ENCODE data around the gene RSPRY1.
A peak's percentile ranks its signal among the peaks of the same experiment; 100 is the strongest.
"Not testable (repeated sequence)": the region's sequence is repeated elsewhere in the genome, so short reads cannot be mapped to it uniquely, and the experiment has no call there.

The RSPRY1 gene

GRCh38 chr16:57185446-57185944, 634 bp upstream of the RSPRY1 start:
- peaks cover 41% of the 10 kb centered on the region for H3K4me1 Mint-ChIP-seq
- no peaks in the 10 kb centered on the region for H3K36me3 Mint-ChIP-seq (ENCODE audit: low read depth)
- no peak for TF ChIP-seq CTCF (IDR thresholded peaks at IDR 0.05; ENCODE audit: unreplicated experiment in 3 of 3)
- H3K27ac Mint-ChIP-seq = peak overlapping the region; percentile 89 to 98 (median 98)
- H3K9me3 Mint-ChIP-seq = peaks cover 2% of the 10 kb centered on the region
- H3K27me3 Mint-ChIP-seq (ENCODE audit: low read depth) = no peaks in the 10 kb centered on the region
- peak overlapping the region; percentile 98 to 99 (median 99) for H3K4me3 Mint-ChIP-seq

GRCh38 chr16:57186872-57187854, 1.0 kb downstream of the RSPRY1 start:
- Mint-ChIP-seq H3K9me3 (peaks cover 2% of the 10 kb centered on the region), H3K4me1 (peaks cover 53% of the 10 kb centered on the region), H3K36me3 (ENCODE audit: low read depth) (peaks cover 3% of the 10 kb centered on the region), H3K27ac (peak overlapping the region; percentile 89 to 98 (median 98)), H3K4me3 (peak overlapping the region; percentile 98 to 99 (median 99)), H3K27me3 (ENCODE audit: low read depth) (no peaks in the 10 kb centered on the region)
- no peak for TF ChIP-seq CTCF (IDR thresholded peaks at IDR 0.05; ENCODE audit: unreplicated experiment in 3 of 3)

- H3K4me3 Mint-ChIP-seq = peak overlapping the region; percentile 98 to 99 (median 99)
These were observed 2.0 kb downstream of the RSPRY1 start for GRCh38 chr16:57187902-57188710.

DNA sequence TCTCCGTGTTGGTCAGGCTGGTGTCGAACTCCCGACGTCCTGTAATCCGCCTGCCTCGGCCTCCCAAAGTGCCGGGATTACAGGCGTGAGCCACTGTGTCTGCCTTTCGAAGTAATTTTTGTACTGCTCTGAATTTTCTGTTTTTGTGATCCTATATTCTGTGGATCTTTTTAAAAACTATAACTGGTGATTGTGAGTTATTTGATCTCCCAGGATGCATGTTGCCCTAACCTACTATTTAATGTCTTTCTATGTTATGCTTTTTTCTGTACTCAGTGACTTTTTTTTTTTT, 2.5 kb downstream of the RSPRY1 start:
- no peak for TF ChIP-seq CTCF (IDR thresholded peaks at IDR 0.05; ENCODE audit: unreplicated experiment in 3 of 3)
- Mint-ChIP-seq H3K36me3 (ENCODE audit: low read depth) (peaks cover 3% of the 10 kb centered on the region), H3K4me1 (peaks cover 58% of the 10 kb centered on the region), H3K27ac (peak overlapping the region in 2 of 3 experiments; percentile 42 to 98), H3K27me3 (ENCODE audit: low read depth) (no peaks in the 10 kb centered on the region), H3K9me3 (peaks cover 2% of the 10 kb centered on the region), H3K4me3 (peak overlapping the region; percentile 78 to 99 (median 81))

More at GRCh38 chr16:57187902-57188710, 2.0 kb downstream of the RSPRY1 start:
- H3K36me3 Mint-ChIP-seq (ENCODE audit: low read depth); H3K9me3 Mint-ChIP-seq; H3K27me3 Mint-ChIP-seq (ENCODE audit: low read depth): not testable (repeated sequence)
- peaks cover 56% of the 10 kb centered on the region for H3K4me1 Mint-ChIP-seq
- peak overlapping the region; percentile 89 to 98 (median 98) for H3K27ac Mint-ChIP-seq

GRCh38 chr16:57189527-57189926, 3.4 kb downstream of the RSPRY1 start:
- not testable (repeated sequence) for H3K27me3 Mint-ChIP-seq (ENCODE audit: low read depth)

DNA sequence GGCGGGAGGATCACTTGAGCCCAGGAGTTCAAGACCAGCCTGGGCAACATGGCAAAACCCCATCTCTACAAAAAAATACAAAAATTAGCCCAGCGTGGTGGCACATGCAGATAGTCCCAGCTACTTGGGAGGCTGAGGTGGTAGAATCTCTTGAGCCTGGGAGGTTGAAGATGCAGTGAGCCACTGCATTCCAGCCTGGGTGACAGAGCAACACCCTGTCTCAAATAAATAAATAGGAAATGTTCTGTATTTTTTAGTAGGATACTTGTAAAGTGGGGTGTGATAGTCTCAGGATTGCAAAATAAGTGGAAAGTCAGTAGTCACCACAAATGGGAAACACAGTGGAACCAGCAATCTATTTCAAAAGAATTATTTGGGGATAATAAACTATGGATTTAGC, 4.0 kb downstream of the RSPRY1 start:
- peaks cover 53% of the 10 kb centered on the region for H3K4me1 Mint-ChIP-seq
- H3K36me3 Mint-ChIP-seq (ENCODE audit: low read depth) = peaks cover 6% of the 10 kb centered on the region
- H3K27me3 Mint-ChIP-seq (ENCODE audit: low read depth) = no peaks in the 10 kb centered on the region
- H3K9me3 Mint-ChIP-seq = no peaks in the 10 kb centered on the region
- H3K4me3 Mint-ChIP-seq = no peak overlapping the region
- no peak overlapping the region for H3K27ac Mint-ChIP-seq
- TF ChIP-seq CTCF (IDR thresholded peaks at IDR 0.05; ENCODE audit: unreplicated experiment in 3 of 3) = no peak

More at GRCh38 chr16:57189527-57189926, 3.4 kb downstream of the RSPRY1 start:
- not testable (repeated sequence) for H3K27ac Mint-ChIP-seq; H3K4me3 Mint-ChIP-seq; H3K9me3 Mint-ChIP-seq; H3K36me3 Mint-ChIP-seq (ENCODE audit: low read depth)
- peaks cover 57% of the 10 kb centered on the region for H3K4me1 Mint-ChIP-seq
